Measurements from ENCODE around the gene ISM2. TPM values are rescaled to one million over a fixed set of nuclear protein-coding genes. Genes with fewer than 3 reads are reported as not detected.

ISM2 gene
- total RNA-seq, 2 donors from 2014 or later, result 0.48 to 0.94 TPM

DNA sequence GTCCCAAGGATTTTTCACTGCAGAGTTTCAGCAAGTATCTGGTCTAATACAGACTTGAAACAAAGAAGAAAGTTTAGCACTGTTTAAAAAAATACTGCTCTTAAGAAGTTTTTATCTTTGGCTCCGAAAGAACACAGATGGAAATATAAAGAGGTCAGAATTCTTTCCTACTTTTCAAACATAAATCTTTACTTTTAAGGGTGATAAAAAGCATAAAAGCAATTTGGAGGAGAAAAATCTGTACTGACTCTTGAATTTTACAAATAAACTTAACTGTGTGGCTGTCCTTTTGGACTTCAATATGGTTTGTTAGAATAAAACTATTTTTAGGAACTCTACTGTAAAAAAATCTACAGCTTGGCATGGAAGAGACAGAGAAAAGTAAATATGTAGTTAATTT is 27.6 kb upstream of the ISM2 start:
- no peak for TF ChIP-seq CTCF (IDR thresholded peaks at IDR 0.05)
- Histone ChIP-seq H3K9me3 (no peaks in the 10 kb centered on the region), H3K27me3 (no peaks in the 10 kb centered on the region), H3K4me3 (no peak overlapping the region), H3K27ac (no peak overlapping the region), H3K4me1 (no peaks in the 10 kb centered on the region), H3K36me3 (peaks cover 4% of the 10 kb centered on the region)
- DNase-seq (ENCODE audit: low spot score), result no peak

DNA sequence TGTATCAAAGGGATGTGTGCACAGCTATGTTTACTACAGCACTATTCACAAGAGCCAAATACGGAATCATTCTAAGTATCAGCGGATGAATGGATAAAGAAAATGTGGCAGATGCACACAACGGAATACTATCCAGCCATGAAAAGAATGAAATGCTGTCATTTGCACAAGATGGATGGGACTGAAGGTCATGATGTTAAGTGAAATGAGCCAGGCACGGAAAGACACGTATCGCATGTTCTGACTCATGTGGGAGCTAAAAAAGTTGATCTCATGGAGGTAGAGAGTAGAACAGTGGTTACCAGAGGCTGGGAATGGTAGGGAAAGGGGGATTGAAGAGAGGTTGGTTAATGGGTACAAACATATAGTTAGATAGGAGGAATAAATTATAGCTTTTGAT is 25.9 kb upstream of the ISM2 start:
- H3K36me3 ChIP-seq, result peaks cover 12% of the 10 kb centered on the region
- no peak overlapping the region for H3K4me3 ChIP-seq
- no peaks in the 10 kb centered on the region for H3K27me3 ChIP-seq
- DNase-seq (ENCODE audit: low spot score), result no peak
- H3K27ac ChIP-seq, result no peak overlapping the region
- H3K9me3 ChIP-seq, result no peaks in the 10 kb centered on the region
- H3K4me1 ChIP-seq, result no peaks in the 10 kb centered on the region
- no peak for TF ChIP-seq CTCF (IDR thresholded peaks at IDR 0.05)

GRCh38 chr14:77523109-77523508 is 24.5 kb upstream of the ISM2 start:
- no peak for DNase-seq (ENCODE audit: low spot score)

DNA sequence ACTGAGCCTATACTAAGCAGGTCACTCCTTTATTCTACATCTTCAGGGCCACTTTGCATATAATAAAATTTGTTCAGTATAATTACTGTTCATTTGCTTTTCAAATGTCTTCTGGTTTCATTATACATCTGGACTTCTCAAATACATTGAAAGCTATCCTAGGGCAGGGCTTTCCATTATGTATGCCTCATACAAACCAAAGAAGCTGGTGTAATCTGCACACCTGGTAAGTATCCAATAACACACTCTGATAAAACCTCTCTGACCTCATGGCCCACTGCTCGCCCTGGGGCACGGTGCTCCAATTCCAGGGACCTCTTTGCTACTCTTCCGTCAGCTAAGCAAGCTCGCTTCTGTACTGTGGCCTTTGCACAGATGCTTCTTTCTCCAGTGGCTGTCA is 21.9 kb upstream of the ISM2 start:
- H3K27ac ChIP-seq, result no peak overlapping the region
- no peak for TF ChIP-seq CTCF (IDR thresholded peaks at IDR 0.05)
- DNase-seq (ENCODE audit: low spot score), result no peak
- H3K36me3 ChIP-seq, result peaks cover 22% of the 10 kb centered on the region
- H3K9me3 ChIP-seq, result no peaks in the 10 kb centered on the region
- H3K27me3 ChIP-seq, result no peaks in the 10 kb centered on the region
- H3K4me1 ChIP-seq, result no peaks in the 10 kb centered on the region
- H3K4me3 ChIP-seq, result no peak overlapping the region

More at GRCh38 chr14:77523109-77523508, 24.5 kb upstream of the ISM2 start:
- peaks cover 12% of the 10 kb centered on the region for H3K36me3 ChIP-seq
- H3K9me3 ChIP-seq, result no peaks in the 10 kb centered on the region
- no peak overlapping the region for H3K27ac ChIP-seq
- TF ChIP-seq CTCF (IDR thresholded peaks at IDR 0.05), result no peak
- H3K4me1 ChIP-seq, result no peaks in the 10 kb centered on the region
- H3K27me3 ChIP-seq, result no peaks in the 10 kb centered on the region
- no peak overlapping the region for H3K4me3 ChIP-seq

DNA sequence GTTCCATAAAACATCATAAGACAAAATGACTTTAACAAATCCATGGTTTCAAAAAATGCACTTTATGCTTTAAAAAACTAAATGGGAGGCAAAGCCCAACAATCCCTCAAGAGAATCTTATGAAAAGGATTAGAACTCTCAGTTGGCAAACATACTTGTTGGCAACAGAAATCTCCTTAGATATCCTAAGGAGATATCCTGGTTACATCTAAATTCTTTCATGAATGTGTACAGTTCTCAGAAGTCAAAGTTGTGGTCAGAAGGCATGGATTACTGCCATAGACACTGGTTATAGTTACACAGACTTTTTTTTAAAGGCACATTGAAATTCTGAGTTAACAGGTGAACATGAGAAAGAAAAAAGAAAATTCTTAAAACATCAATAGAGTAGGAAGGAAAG is 17.5 kb upstream of the ISM2 start:
- Histone ChIP-seq H3K4me1 (no peaks in the 10 kb centered on the region), H3K27me3 (no peaks in the 10 kb centered on the region), H3K27ac (no peak overlapping the region), H3K36me3 (peaks cover 39% of the 10 kb centered on the region), H3K4me3 (no peak overlapping the region), H3K9me3 (no peaks in the 10 kb centered on the region)
- DNase-seq (ENCODE audit: low spot score), result no peak
- TF ChIP-seq CTCF (IDR thresholded peaks at IDR 0.05), result no peak

GRCh38 chr14:77511486-77512162 is 13.0 kb upstream of the ISM2 start:
- no peaks in the 10 kb centered on the region for H3K9me3 ChIP-seq
- no peak overlapping the region for H3K4me3 ChIP-seq
- peaks cover 22% of the 10 kb centered on the region for H3K36me3 ChIP-seq
- no peaks in the 10 kb centered on the region for H3K4me1 ChIP-seq
- no peak for DNase-seq (ENCODE audit: low spot score)
- H3K27me3 ChIP-seq, result no peaks in the 10 kb centered on the region
- no peak overlapping the region for H3K27ac ChIP-seq
- no peak for TF ChIP-seq CTCF (IDR thresholded peaks at IDR 0.05)

Data from right atrium auricular region (tissue), 2 donors.